Hindlimb muscle (tissue), 1 donor: ENCODE results near the gene GCN1. TPM values are rescaled to one million over a fixed set of nuclear protein-coding genes. Genes with fewer than 3 reads are reported as not detected.
"Not testable (repeated sequence)": the region's sequence is repeated elsewhere in the genome, so short reads cannot be mapped to it uniquely, and the experiment has no call there.

Experiments used
- DNase-seq: peaks from one replicate; pipeline ENCODE4 v3.0.0-alpha.2; 2013
- polyA plus RNA-seq: library from polyadenylated mRNA; unstranded; fragments of 120-200 nt; gene quantifications from one replicate; pipeline ENCODE4 v1.2.1, GENCODE V29; 2013; ENCODE audit not compliant: insufficient read length

Gene GCN1
- polyA plus RNA-seq, 1 donor = 47.6 TPM

- DNase-seq = no peak
These were observed 20.3 kb upstream of the GCN1 start for GRCh38 chr12:120214626-120215356.

DNA sequence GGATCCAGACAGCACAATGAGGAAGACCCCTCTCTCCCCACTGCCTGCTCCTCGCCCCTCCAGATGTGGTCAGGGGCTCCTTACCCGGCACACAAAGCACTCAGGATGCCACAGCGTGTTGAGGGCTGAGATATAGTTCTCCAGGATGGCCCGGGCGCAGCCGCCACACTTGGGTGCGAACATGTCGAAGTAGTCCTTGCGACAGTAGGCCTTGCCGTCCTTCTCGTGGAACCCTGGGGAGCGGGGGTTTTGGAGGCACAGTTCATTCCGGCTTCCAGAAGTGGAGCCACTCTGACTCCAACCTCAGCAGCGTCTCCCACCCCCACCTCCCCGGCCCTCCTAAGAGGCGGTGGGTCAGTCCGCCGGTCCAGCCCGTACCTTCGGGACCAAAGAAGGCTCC is 19.2 kb upstream of the GCN1 start:
- DNase-seq = no peak

DNA sequence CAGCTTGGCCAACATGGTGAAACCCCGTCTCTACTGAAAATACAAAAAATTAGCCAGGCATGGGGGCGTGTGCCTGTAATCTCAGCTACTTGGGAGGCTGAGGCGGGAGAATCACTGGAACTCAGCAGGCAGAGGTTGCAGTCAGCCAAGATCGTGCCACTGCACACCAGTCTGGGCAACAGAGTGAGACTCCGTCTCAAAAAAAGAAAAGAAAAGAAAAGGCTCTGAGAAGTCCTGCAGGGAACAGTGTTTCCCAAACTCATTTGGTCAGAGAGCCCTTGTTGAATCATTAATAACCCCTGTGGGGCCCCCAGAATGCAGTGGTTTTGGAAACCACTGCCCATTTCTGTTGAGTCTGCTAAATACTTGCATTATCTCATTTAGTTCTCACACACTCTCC is 18.7 kb upstream of the GCN1 start:
- not testable (repeated sequence) for DNase-seq

DNA sequence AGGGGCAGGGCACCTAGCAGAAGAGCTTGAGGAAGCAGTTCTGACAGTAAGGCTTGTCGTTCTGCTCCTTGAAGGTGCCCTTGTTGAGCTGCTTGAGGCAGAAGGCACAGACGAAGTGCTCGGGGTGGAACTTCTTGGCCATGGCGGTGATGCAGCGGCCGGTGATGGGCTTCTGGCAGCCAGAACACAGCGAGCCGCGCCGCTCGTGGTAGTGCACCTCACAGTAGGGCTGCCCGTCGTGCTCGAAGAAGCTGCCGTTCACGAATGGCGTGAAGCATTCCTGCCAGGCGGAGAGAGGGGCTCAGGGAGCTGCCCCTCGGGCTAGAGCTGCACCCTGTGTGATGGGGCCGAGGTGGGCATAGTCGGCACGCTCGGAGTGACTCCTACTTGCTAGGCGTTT is 17.8 kb upstream of the GCN1 start:
- DNase-seq = no peak

DNA sequence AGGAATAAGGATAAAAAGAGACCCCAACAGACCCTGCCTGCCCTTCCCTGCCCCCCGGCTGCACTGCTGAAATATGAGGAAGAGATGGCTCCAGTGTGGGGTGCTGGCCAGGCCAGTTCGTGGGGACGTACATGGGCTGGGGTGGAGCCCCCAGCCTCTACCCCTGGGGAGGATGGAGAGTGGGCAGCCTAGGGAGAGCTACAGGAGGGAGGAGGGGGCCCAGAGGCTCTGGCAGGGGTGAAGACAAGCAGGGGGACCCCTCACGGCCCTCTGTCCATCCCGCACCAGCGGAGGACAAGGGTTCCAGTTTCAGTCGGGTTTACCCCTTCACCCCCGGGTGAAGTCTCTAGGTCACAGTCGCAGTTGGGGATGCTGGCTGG is 17.4 kb upstream of the GCN1 start:
- no peak for DNase-seq

DNA sequence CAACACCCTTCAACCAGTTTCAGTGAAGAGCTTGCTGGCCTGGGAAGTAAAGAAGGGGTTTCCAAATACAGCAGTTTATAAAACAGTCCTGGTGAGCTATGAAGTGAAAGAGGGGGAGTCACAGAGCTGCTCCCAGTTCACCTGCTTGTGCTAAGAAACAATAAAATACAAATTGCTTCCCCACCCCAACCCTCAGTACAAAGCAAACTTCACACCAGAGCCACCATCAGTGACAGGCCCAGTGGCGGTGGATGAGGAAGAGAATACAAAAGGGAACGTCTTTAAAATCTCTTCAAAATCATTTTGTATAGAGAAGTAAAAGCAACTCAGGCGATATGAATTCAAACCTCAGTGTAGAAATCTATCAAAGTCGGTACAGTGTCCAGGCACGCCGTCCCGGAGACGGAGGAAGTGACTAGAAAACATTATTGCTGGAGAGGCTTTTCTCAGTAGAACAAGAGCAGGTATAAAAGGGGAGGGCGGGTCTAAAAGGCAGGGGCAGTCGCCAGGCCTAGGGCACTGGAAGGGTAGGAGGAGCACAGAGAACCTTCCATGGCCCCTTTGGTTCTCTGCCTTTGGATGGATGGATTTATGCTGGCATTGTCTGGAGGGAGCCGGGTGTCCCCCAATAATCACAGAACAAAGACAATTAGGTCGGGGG is 16.9 kb upstream of the GCN1 start:
- no peak for DNase-seq

GRCh38 chr12:120209851-120210250 is 15.3 kb upstream of the GCN1 start:
- no peak for DNase-seq

GRCh38 chr12:120207227-120207626 is 12.7 kb upstream of the GCN1 start:
- no peak for DNase-seq

- DNase-seq = not testable (repeated sequence)
These were observed 12.3 kb upstream of the GCN1 start for GRCh38 chr12:120206781-120207180.

DNA sequence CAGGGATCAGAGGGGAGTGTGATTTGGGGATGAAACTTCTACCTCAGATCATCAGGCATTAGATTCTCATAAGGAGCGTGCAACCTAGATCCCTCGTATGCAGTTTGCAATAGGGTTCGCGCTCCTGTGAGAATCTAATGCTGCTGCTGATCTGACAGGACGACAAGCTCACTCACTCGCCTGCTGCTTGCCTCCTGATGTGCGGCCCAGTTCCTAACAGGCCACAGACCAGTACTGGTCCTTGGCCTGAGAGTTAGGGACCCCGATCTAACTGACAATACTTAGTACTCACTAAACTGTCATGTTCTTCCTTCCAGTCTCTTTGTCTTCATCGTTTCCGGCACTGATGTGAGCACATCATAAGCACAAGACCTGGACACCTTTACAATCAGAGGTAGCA is 11.7 kb upstream of the GCN1 start:
- no peak for DNase-seq

- DNase-seq = no peak
These were observed 9.7 kb upstream of the GCN1 start for GRCh38 chr12:120204171-120204570.

GRCh38 chr12:120200364-120200800 is 5.9 kb upstream of the GCN1 start:
- DNase-seq = no peak

DNA sequence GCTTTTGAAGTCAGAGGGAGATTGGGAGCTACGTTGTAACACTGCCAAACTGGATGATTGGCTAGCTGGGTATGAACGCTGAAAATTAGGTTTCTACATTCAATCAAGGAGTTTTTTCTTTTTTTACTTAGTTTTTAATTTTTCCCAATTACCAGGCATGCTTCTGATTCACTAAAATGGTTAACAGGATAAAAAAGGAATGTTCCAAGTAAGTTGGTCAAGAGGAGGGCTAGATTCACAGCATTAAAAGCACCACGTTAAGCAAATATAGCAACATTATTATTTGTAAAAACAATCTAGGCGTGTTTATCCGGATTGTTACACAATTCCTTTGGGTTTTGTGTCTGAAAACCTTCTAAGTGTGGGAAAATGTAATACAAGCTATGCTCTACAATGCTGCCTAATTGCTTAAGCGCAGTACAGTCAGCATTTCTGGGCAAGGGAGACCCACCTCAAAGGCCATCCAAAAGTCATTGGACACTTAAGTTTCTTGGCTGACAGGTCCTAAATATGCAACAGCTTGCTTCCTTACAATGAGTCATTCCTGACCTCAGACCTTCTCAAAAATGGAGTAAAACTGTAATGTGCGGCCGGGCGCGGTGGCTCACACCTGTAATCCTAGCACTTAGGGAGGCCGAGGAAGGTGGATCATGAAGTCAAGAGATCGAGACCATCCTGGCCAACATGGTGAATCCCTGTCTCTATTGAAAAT is 5.2 kb upstream of the GCN1 start:
- no peak for DNase-seq

- no peak for DNase-seq
These were observed 4.5 kb upstream of the GCN1 start for GRCh38 chr12:120199025-120199424.

DNA sequence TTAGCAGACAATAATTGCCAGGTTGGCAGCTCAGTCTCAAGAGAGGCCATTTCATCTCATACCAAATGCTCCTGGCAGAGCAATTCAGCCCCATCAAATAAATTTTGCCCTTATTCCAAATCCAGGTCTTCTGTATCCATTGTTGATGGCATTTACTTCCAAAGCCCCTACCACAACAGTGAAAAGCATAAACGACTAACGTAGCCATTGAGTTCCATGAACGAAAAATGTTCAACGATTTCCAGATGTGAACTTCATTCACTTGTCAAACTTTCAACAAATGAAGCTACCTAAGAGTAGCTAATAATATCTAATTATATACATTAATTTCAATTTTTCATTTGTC is 3.0 kb upstream of the GCN1 start:
- DNase-seq = no peak

- not testable (repeated sequence) for DNase-seq
These were observed 2.5 kb upstream of the GCN1 start for GRCh38 chr12:120196817-120197541.

- no peak for DNase-seq
These were observed 1.8 kb upstream of the GCN1 start for GRCh38 chr12:120196363-120196762.

DNA sequence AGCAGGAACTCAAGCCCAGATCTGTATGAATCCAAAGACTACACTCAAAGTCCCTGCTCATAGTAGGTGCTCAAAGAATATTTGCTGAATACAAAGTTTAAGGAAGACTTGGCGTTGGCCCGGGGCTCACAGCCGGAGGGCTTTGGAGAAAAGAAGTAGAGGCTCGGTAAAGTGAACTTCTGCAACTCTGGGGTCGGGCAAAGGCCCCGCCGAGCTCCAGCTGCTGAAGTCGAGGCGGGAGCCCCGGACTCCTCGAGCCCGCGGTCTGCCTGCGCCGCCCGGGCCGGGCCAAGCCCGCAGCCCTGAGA is 335 bp downstream of the GCN1 start:
- DNase-seq = no peak

GRCh38 chr12:120193286-120193685 is 1.2 kb downstream of the GCN1 start:
- not testable (repeated sequence) for DNase-seq

DNA sequence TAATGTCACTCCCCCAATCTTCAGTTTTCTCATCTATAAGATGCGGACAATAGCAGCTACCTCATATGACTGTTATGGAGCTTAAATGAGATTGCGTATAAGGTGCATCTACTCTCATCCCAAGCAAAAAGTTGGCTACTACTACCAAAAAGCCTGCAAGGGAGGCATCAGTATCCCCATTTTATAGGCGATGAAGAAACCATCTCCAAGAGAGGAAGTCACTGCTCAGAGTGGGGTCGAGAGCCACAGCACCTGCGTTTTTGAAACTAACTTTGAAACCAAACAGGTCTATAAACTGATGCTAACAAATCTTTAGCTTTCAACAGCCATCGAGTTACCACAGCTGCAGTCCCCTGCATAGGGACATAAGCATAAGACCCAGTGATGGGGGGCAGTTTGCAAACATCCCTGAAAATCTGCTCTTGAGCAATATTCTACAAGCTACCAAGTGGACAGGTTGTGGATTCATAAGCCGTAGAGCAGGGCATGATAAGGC is 3.5 kb downstream of the GCN1 start:
- no peak for DNase-seq

GRCh38 chr12:120190386-120190785 is 4.1 kb downstream of the GCN1 start:
- no peak for DNase-seq

DNA sequence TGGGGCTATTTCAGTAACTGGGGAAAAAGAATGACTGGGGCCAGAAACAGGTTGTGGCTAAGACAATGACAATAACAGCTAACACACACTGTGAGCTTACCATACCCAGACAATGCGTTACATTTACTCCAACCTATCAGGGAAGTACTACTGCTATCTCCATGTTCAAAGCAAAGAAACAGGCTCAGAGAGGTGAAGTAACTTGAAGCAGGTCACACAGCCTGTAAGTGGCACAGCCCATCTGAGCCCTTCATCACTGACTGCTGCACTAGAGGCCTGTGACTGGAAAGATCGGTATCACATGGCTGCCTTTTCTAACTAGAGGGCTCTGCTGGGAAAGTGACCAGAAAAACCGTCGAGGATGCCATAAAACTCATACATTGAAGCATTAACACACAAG is 7.9 kb downstream of the GCN1 start:
- no peak for DNase-seq

DNA sequence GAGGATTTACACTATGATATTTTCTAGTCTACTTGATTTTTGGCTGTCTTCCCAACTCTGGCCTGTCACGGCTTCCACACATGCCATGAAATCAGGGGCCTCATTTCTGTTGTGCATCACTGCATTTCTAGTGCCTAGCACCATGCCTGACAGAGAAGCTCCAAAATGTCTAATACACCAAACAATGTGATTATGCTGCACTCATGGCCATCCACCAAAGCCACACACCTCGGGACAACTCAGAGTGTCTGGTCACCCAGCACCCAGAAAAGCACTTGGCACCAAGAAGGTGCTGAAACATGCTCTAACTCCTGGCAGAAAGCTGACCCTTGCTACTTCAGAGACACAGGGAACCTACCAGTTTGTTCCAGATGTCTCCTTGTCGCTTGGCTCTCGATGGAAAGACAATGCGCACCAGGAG is 11.3 kb downstream of the GCN1 start:
- DNase-seq = no peak
